ENCODE data around the gene ARHGAP8. TPM values are rescaled to one million over a fixed set of nuclear protein-coding genes. Genes with fewer than 3 reads are reported as not detected.

ARHGAP8 gene
- total and polyA plus RNA-seq, 2 donors (not counting 1 experiment from before 2014, with no cell fraction given) = 0.37 TPM; not detected in 1

- Mint-ChIP-seq H3K4me1 (no peaks in the 10 kb centered on the region), H3K27ac (no peak overlapping the region), H3K9me3 (ENCODE audit: insufficient read depth) (peaks cover 3% of the 10 kb centered on the region), H3K27me3 (peaks cover 21% of the 10 kb centered on the region), H3K4me3 (no peak overlapping the region)
- no peak overlapping the region for H3K4me2 ChIP-seq (replicated peaks; ENCODE audit: low read depth, low read length, poor library complexity, severe bottlenecking)
- H3K4me3 ChIP-seq (ENCODE audit: control extremely low read depth in 1 of 5, extremely low read depth in 1 of 5, insufficient read depth in 1 of 5, low read depth in 2 of 5, low read length in 4 of 5) = no peak overlapping the region
- WGBS (ENCODE audit: insufficient coverage) = 81% methylated on average over 6 of the region's 10 CpGs
- ATAC-seq (ENCODE audit: low read depth) (no peak), DNase-seq (no peak)
- H4K20me1 ChIP-seq (ENCODE audit: control insufficient read depth, insufficient read depth, low read length, poor library complexity, severe bottlenecking) = no peaks in the 10 kb centered on the region
- TF ChIP-seq CTCF (IDR thresholded peaks at IDR 0.05) (no peak), EZH2 (IDR thresholded peaks at IDR 0.05; ENCODE audit: borderline replicate concordance, insufficient read depth, low read depth, low read length, poor library complexity, severe bottlenecking) (no peak)
- peaks cover 0 to 3% (median 0%) of the 10 kb centered on the region in 4 experiments for H3K27me3 ChIP-seq (replicated peaks in 1 of 4; ENCODE audit: control extremely low read depth in 1 of 4, control insufficient read depth in 3 of 4, insufficient read depth in 4 of 4, low read length in 3 of 4)
- H3K27ac ChIP-seq (ENCODE audit: low read length in 2 of 2) = no peak overlapping the region
- CTCF ChIA-PET = no interaction called here
- no peak overlapping the region for H2AFZ ChIP-seq (ENCODE audit: insufficient read depth, low read depth, low read length, poor library complexity, severe bottlenecking)
- peaks cover 0 to 17% (median 3%) of the 10 kb centered on the region in 3 donors for H3K9me3 ChIP-seq (ENCODE audit: control extremely low read depth in 1 of 3, control insufficient read depth in 2 of 3, insufficient read depth in 1 of 3, low read length in 2 of 3)
- POLR2A ChIA-PET = no interaction called here
- intact Hi-C loops (cut with micrococcal nuclease) = no loop called here
- no peaks in the 10 kb centered on the region for H3K4me1 ChIP-seq (ENCODE audit: control insufficient read depth in 2 of 2, insufficient read depth in 2 of 2, low read length in 2 of 2)
- no peaks in the 10 kb centered on the region for H3K79me2 ChIP-seq (ENCODE audit: control insufficient read depth, insufficient read depth, low read length)
- H3K36me3 ChIP-seq (replicated peaks in 1 of 2; ENCODE audit: control extremely low read depth in 1 of 2, control insufficient read depth in 1 of 2, extremely low read depth in 1 of 2, insufficient read depth in 2 of 2, low read length in 1 of 2) = no peaks in the 10 kb centered on the region
- H3K9ac ChIP-seq (ENCODE audit: low read length) = no peak overlapping the region
These were observed 8.7 kb downstream of the ARHGAP8 start for GRCh38 chr22:44761025-44761424.

DNA sequence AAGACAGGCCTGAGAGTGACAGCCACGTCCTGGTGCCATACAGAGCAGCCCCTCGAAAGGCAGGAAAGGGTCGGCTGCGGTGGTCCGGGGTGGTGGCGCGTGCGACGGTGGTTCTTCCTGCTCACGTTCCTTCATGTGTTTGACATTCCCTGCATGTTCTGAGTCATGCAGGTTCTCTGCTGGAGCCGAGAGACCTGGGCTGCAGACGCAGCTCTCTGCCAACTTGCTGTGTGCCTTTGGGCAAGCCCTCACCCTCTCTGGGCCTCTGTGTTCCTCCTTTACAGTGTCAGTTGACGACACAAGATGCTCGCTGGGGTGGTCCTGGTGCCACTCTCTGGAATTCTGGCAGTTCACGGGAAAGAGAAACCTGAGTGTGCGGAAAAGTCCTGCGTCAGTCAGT is 12.0 kb downstream of the ARHGAP8 start:
- Mint-ChIP-seq H3K27ac (no peak overlapping the region), H3K27me3 (peaks cover 13% of the 10 kb centered on the region), H3K4me3 (no peak overlapping the region), H3K4me1 (no peaks in the 10 kb centered on the region), H3K9me3 (ENCODE audit: insufficient read depth) (peaks cover 3% of the 10 kb centered on the region)
- H4K20me1 ChIP-seq (ENCODE audit: control insufficient read depth, insufficient read depth, low read length, poor library complexity, severe bottlenecking) = no peaks in the 10 kb centered on the region
- peaks cover 0 to 3% (median 0%) of the 10 kb centered on the region in 4 experiments for H3K27me3 ChIP-seq (replicated peaks in 1 of 4; ENCODE audit: control extremely low read depth in 1 of 4, control insufficient read depth in 3 of 4, insufficient read depth in 4 of 4, low read length in 3 of 4)
- DNase-seq (no peak), ATAC-seq (ENCODE audit: low read depth) (no peak)
- no peaks in the 10 kb centered on the region for H3K4me1 ChIP-seq (ENCODE audit: control insufficient read depth in 2 of 2, insufficient read depth in 2 of 2, low read length in 2 of 2)
- H3K4me3 ChIP-seq (ENCODE audit: control extremely low read depth in 1 of 5, extremely low read depth in 1 of 5, insufficient read depth in 1 of 5, low read depth in 2 of 5, low read length in 4 of 5) = no peak overlapping the region
- H2AFZ ChIP-seq (ENCODE audit: insufficient read depth, low read depth, low read length, poor library complexity, severe bottlenecking) = no peak overlapping the region
- no peak for TF ChIP-seq EZH2 (IDR thresholded peaks at IDR 0.05; ENCODE audit: borderline replicate concordance, insufficient read depth, low read depth, low read length, poor library complexity, severe bottlenecking)
- no peak for TF ChIP-seq CTCF (IDR thresholded peaks at IDR 0.05)
- H3K27ac ChIP-seq (ENCODE audit: low read length in 2 of 2) = no peak overlapping the region
- peaks cover 0 to 13% (median 3%) of the 10 kb centered on the region in 3 donors for H3K9me3 ChIP-seq (ENCODE audit: control extremely low read depth in 1 of 3, control insufficient read depth in 2 of 3, insufficient read depth in 1 of 3, low read length in 2 of 3)
- no peak overlapping the region for H3K9ac ChIP-seq (ENCODE audit: low read length)
- ChIA-PET POLR2A (no interaction called here), CTCF (no interaction called here)
- H3K36me3 ChIP-seq (replicated peaks in 1 of 2; ENCODE audit: control extremely low read depth in 1 of 2, control insufficient read depth in 1 of 2, extremely low read depth in 1 of 2, insufficient read depth in 2 of 2, low read length in 1 of 2) = no peaks in the 10 kb centered on the region
- intact Hi-C loops (cut with micrococcal nuclease) = no loop called here
- no peaks in the 10 kb centered on the region for H3K79me2 ChIP-seq (ENCODE audit: control insufficient read depth, insufficient read depth, low read length)
- no peak overlapping the region for H3K4me2 ChIP-seq (replicated peaks; ENCODE audit: low read depth, low read length, poor library complexity, severe bottlenecking)
- WGBS (ENCODE audit: insufficient coverage) = 95% methylated on average over 17 of the region's 17 CpGs

All from B cell (primary cell).